T-helper 9 cell (primary cell): Measurements from ENCODE around the gene PARD3B.

ENCODE experiments used
- DNase-seq: peaks from one replicate; pipeline ENCODE4 v3.0.0-alpha.2; 2020

The PARD3B gene

GRCh38 chr2:205169012-205169411 lies 623.7 kb downstream of the PARD3B start:
- no peak for DNase-seq

GRCh38 chr2:205169464-205169863 lies 624.2 kb downstream of the PARD3B start:
- DNase-seq: no peak

GRCh38 chr2:205170399-205170798 lies 625.1 kb downstream of the PARD3B start:
- DNase-seq: no peak

GRCh38 chr2:205171261-205171940 lies 626.1 kb downstream of the PARD3B start:
- DNase-seq: no peak

GRCh38 chr2:205175831-205176230 lies 630.6 kb downstream of the PARD3B start:
- no peak for DNase-seq

GRCh38 chr2:205176546-205176945 lies 631.3 kb downstream of the PARD3B start:
- no peak for DNase-seq

- DNase-seq: no peak
Observed at GRCh38 chr2:205177546-205177945, 632.3 kb downstream of the PARD3B start.

- no peak for DNase-seq
Observed at GRCh38 chr2:205180730-205181129, 635.5 kb downstream of the PARD3B start.

- DNase-seq: no peak
Observed at GRCh38 chr2:205187731-205188130, 642.5 kb downstream of the PARD3B start.

GRCh38 chr2:205188239-205189138 lies 643.2 kb downstream of the PARD3B start:
- no peak for DNase-seq

GRCh38 chr2:205189301-205189700 lies 644.0 kb downstream of the PARD3B start:
- no peak for DNase-seq

- no peak for DNase-seq
Observed at GRCh38 chr2:205190528-205190927, 645.3 kb downstream of the PARD3B start.

- DNase-seq: no peak
Observed at GRCh38 chr2:205193125-205193835, 648.0 kb downstream of the PARD3B start.

GRCh38 chr2:205193836-205194228 lies 648.6 kb downstream of the PARD3B start:
- no peak for DNase-seq

- no peak for DNase-seq
Observed at GRCh38 chr2:205197468-205198139, 652.3 kb downstream of the PARD3B start.

- no peak for DNase-seq
Observed at GRCh38 chr2:205198140-205198525, 652.9 kb downstream of the PARD3B start.

- DNase-seq: no peak
Observed at GRCh38 chr2:205199165-205199850, 654.0 kb downstream of the PARD3B start.

GRCh38 chr2:205210494-205210893 lies 665.2 kb downstream of the PARD3B start:
- no peak for DNase-seq

GRCh38 chr2:205212357-205212756 lies 667.1 kb downstream of the PARD3B start:
- DNase-seq: no peak

- DNase-seq: no peak
Observed at GRCh38 chr2:205216092-205216491, 670.8 kb downstream of the PARD3B start.

GRCh38 chr2:205216580-205216979 lies 671.3 kb downstream of the PARD3B start:
- no peak for DNase-seq

- DNase-seq: no peak
Observed at GRCh38 chr2:205217004-205217403, 671.7 kb downstream of the PARD3B start.
